ENCODE data around the gene FKBP15. TPM values are rescaled to one million over a fixed set of nuclear protein-coding genes. Genes with fewer than 3 reads are reported as not detected.

FKBP15 gene
- total RNA-seq, 2 experiments from 2014 or later, result 37.4 to 40.7 TPM

Other genes starting within 250 kb of the FKBP15 start
- 1 to 10 TPM; 1.1 to 1.5 TPM for gene ZNF883, start 209.1 kb downstream of the FKBP15 start, total RNA-seq
- gene ZFP37, start 164.6 kb downstream of the FKBP15 start, total RNA-seq, result 1 to 10 TPM; 1.8 to 2.6 TPM
- gene SLC31A2, start 70.3 kb downstream of the FKBP15 start, total RNA-seq, result 1 to 10 TPM; 3.4 to 4.7 TPM
- gene SLC31A1, start 267 bp upstream of the FKBP15 start, total RNA-seq, result 1 to 10 TPM; 8.8 to 9.3 TPM
- gene CDC26, start 54.3 kb upstream of the FKBP15 start, total RNA-seq, result 10 to 100 TPM; 27.5 to 28.9 TPM
- 10 to 100 TPM; 31.1 to 31.8 TPM for gene PRPF4, start 54.4 kb upstream of the FKBP15 start, total RNA-seq
- under 1 TPM; 0.14 to 0.37 TPM for gene RNF183, start 82.1 kb upstream of the FKBP15 start, total RNA-seq
- gene WDR31, start 119.0 kb upstream of the FKBP15 start, total RNA-seq, result under 1 TPM; 0.99 to 1.00 TPM
- 10 to 100 TPM in 1 of 2 experiments, 1 to 10 TPM in 1; 9.6 to 10.6 TPM for gene BSPRY, start 128.3 kb upstream of the FKBP15 start, total RNA-seq
- gene HDHD3, start 155.7 kb upstream of the FKBP15 start, total RNA-seq, result 10 to 100 TPM; 20.0 to 21.3 TPM
- gene ALAD, start 180.0 kb upstream of the FKBP15 start, total RNA-seq, result 10 to 100 TPM; 33.9 to 40.4 TPM
- 10 to 100 TPM; 51.7 to 52.2 TPM for gene POLE3, start 189.4 kb upstream of the FKBP15 start, total RNA-seq
- under 1 TPM; 0.36 to 0.54 TPM for gene C9orf43, start 189.5 kb upstream of the FKBP15 start, total RNA-seq
- gene RGS3, start 242.4 kb upstream of the FKBP15 start, total RNA-seq, result 10 to 100 TPM; 63.2 to 65.5 TPM

Data from activated naive CD8-positive, alpha-beta T cell treated with anti-CD3 and anti-CD28 coated beads, Interleukin-2, amount 10 ng/mL, durations not matched to agents 7 days and 5 days (primary cell).